ENCODE measurements around the gene PKD2L2.

Gene PKD2L2

DNA sequence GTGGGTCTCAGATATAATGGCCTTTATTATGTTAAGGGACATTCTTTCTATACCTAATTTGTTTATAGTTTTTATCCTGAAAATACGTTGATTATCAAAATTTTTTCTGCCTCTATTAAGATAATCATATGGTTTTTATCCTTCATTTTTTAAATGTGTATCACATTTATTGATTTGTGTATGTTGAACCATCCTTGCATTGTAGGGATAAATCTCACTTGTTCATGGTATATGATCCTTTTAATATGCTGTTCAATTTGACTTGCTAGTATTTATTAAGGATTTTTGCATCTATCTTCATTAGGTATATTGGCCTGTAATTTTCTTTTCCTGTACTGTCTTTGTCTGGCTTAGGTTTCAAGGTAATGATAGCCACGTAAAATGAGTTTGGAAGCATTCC, 25.5 kb downstream of the PKD2L2 start:
- H3K27ac ChIP-seq = no peak overlapping the region
- TF ChIP-seq CTCF (conservative IDR thresholded peaks at IDR 0.05) = no peak

DNA sequence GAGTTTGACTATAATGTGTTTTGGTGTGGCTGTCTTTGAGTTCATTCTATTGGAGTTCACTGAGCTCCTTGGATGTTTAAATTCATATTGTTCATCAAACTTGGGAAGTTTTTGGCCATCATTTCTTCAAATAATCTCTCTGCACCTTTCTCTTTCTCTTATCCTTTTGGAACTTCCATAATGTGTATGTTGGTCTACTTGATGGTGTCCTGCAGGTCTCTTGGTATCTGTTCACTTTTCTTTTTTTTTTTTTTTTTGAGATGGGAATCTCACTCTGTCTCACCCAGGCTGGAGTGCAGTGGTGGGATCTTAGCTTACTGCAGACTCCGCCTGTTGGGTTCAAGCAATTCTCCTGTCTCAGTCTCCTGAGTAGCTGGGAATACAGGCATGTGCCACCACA, 27.7 kb downstream of the PKD2L2 start:
- no peak overlapping the region for H3K27ac ChIP-seq
- TF ChIP-seq CTCF (conservative IDR thresholded peaks at IDR 0.05) = no peak

- no peak overlapping the region for H3K27ac ChIP-seq
- TF ChIP-seq CTCF (conservative IDR thresholded peaks at IDR 0.05) = no peak
These were observed 32.7 kb downstream of the PKD2L2 start for GRCh38 chr5:137921931-137922330.

- no peak overlapping the region for H3K27ac ChIP-seq
- peak; percentile 48 for TF ChIP-seq CTCF (conservative IDR thresholded peaks at IDR 0.05)
These were observed 34.6 kb downstream of the PKD2L2 start for GRCh38 chr5:137923856-137924255.

DNA sequence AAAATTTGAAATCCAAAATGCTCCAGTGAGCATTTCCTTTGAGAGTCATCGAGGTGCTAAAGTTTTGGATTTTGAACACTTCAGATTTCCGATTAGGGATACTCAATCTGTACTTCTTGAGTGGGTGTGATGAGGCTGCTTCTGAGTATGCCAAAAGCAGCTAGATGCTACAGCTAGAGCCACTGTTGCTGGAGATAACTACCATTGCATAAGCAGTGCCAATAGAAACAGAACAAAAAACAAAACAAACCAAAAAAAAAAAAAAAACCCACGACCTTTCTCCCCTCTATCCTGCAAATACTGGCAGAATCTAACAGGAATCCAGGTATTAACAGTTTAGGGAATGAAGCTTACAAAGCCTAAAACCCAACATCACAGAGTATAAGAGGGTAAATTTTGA, 43.5 kb downstream of the PKD2L2 start:
- TF ChIP-seq CTCF (conservative IDR thresholded peaks at IDR 0.05) = no peak

DNA sequence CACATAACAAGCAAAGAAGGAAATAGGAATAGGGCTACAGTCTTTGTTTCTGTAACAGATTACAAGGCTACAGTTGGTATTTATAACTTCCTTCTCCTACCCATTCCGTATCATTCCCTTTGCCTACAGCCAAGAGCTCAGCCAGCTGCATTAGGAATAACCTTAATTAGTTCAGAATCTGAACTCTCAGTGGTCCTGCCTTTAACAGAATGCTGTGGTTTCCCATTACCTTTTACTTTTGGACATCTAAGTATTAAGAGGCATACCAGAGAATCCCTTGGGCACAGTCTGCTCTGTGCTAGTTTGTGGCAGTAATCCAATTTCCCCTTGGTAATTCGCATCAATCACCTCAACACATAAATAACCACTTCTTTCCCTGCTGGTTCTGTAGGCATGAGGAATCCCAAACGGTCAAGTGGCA, 44.2 kb downstream of the PKD2L2 start:
- no peak for TF ChIP-seq CTCF (conservative IDR thresholded peaks at IDR 0.05)
- H3K27ac ChIP-seq = no peak overlapping the region

More for the DNA sequence above, 43.5 kb downstream of the PKD2L2 start:
- H3K27ac ChIP-seq = no peak overlapping the region

- H3K27ac ChIP-seq = no peak overlapping the region
These were observed 45.9 kb downstream of the PKD2L2 start for GRCh38 chr5:137935190-137935589.

More at GRCh38 chr5:137935190-137935589, 45.9 kb downstream of the PKD2L2 start:
- TF ChIP-seq CTCF (conservative IDR thresholded peaks at IDR 0.05) = no peak
